ENCODE data around the gene PPFIA2. TPM values are rescaled to one million over a fixed set of nuclear protein-coding genes. Genes with fewer than 3 reads are reported as not detected.
"Not testable (repeated sequence)": the region's sequence is repeated elsewhere in the genome, so short reads cannot be mapped to it uniquely, and the experiment has no call there.

Gene PPFIA2
- total and polyA plus RNA-seq, 10 of the 15 experiments (the other 5 are each of a cell fraction or from before 2014, with no cell fraction given): 0.06 to 0.39 (median 0.18) TPM; not detected in 6

DNA sequence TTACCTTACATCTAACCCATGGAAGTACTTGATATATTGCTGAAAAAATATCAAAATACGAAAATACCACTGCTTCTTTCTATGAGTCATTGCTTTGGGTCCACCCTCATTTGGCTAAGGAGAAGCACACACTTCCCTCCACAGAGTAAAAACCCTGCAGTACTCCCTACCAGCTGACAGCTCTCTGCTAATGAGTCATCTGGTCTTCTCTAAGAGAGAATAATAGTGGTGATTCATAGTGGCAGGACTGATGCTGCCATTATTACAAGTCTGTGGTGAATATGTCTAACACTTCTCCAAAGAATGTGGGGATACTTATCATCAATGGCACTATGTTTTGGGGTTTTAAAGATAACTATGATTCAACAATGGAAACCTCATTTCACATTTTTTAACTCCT is 90.7 kb downstream of the PPFIA2 start (continued):
- TF ChIP-seq, protein P1, sequence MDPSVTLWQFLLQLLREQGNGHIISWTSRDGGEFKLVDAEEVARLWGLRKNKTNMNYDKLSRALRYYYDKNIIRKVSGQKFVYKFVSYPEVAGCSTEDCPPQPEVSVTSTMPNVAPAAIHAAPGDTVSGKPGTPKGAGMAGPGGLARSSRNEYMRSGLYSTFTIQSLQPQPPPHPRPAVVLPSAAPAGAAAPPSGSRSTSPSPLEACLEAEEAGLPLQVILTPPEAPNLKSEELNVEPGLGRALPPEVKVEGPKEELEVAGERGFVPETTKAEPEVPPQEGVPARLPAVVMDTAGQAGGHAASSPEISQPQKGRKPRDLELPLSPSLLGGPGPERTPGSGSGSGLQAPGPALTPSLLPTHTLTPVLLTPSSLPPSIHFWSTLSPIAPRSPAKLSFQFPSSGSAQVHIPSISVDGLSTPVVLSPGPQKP (IDR thresholded peaks at IDR 0.05; ENCODE audit: low read depth, low read length): no peak
- TF ChIP-seq SPI1 (IDR thresholded peaks at IDR 0.05; ENCODE audit: borderline replicate concordance, insufficient read depth, low read depth, low read length): peak; percentile 14; the same call in 1 of the 2 replicates
- TF ChIP-seq, protein P2, sequence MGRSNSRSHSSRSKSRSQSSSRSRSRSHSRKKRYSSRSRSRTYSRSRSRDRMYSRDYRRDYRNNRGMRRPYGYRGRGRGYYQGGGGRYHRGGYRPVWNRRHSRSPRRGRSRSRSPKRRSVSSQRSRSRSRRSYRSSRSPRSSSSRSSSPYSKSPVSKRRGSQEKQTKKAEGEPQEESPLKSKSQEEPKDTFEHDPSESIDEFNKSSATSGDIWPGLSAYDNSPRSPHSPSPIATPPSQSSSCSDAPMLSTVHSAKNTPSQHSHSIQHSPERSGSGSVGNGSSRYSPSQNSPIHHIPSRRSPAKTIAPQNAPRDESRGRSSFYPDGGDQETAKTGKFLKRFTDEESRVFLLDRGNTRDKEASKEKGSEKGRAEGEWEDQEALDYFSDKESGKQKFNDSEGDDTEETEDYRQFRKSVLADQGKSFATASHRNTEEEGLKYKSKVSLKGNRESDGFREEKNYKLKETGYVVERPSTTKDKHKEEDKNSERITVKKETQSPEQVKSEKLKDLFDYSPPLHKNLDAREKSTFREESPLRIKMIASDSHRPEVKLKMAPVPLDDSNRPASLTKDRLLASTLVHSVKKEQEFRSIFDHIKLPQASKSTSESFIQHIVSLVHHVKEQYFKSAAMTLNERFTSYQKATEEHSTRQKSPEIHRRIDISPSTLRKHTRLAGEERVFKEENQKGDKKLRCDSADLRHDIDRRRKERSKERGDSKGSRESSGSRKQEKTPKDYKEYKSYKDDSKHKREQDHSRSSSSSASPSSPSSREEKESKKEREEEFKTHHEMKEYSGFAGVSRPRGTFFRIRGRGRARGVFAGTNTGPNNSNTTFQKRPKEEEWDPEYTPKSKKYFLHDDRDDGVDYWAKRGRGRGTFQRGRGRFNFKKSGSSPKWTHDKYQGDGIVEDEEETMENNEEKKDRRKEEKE (IDR thresholded peaks at IDR 0.05): no peak

DNA sequence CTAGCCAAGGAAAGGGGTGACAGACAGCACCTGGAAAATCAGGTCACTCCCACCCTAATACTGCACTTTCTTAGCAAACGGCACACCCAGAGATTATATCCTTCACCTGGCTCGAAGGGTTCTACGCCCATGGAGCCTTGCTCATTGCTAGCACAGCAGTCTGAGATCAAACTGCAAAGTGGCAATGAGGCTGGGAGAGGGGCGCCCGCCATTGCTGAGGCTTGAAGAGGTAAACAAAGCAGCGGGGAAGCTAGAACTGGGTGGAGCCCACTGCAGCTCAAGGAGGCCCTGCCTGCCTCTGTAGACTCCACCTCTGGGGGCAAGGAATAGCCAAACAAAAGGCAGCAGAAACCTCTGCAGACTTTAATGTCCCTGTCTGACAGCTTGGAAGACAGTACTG is 99.8 kb downstream of the PPFIA2 start:
- FAIRE-seq; DNase-seq (ENCODE audit: low read depth, low spot score); intact Hi-C loops (cut with micrococcal nuclease; ENCODE audit: unreplicated experiment); RAD21 ChIA-PET (ENCODE audit: unreplicated experiment); H3K79me2 ChIP-seq (ENCODE audit: control insufficient read depth, insufficient read depth, low read length); CTCF ChIA-PET; H3K36me3 ChIP-seq (ENCODE audit: control insufficient read depth in 2 of 2, insufficient read depth in 2 of 2, low read length in 1 of 2); H3K4me3 ChIP-seq; ATAC-seq; H2AFZ ChIP-seq (ENCODE audit: control insufficient read depth, low read depth, low read length); BruUV-seq (replicated peaks); H3K4me2 ChIP-seq (ENCODE audit: control insufficient read depth, insufficient read depth); POLR2A ChIA-PET; H3K27me3 ChIP-seq (replicated peaks in 1 of 2; ENCODE audit: control insufficient read depth in 2 of 2, insufficient read depth in 2 of 2, low read length in 1 of 2); H4K20me1 ChIP-seq (ENCODE audit: control insufficient read depth, insufficient read depth); H3K9me3 ChIP-seq (replicated peaks; ENCODE audit: control insufficient read depth, insufficient read depth, low read length); H3K9ac ChIP-seq (ENCODE audit: control insufficient read depth, insufficient read depth, low read length); H3K27ac ChIP-seq (ENCODE audit: control insufficient read depth, insufficient read depth); H3K4me1 ChIP-seq (ENCODE audit: control insufficient read depth, insufficient read depth, low read length): not testable (repeated sequence)
- in situ Hi-C loops (cut with MboI): loop anchor here (10.0 kb wide), 1 partner anchor 665 kb away; no protein-coding TSS in a partner anchor
- 30% methylated on average over 6 of the region's 6 CpGs for WGBS (ENCODE audit: insufficient coverage, insufficient replicate concordance, low lambda C conversion rate, missing lambda C conversion rate)
- SMC1A ChIA-PET (ENCODE audit: uncharacterized antibody, unreplicated experiment): interaction anchor here (1.4 kb wide), 1 partner anchor 11 kb away, joined by 3 read pairs; no protein-coding TSS in a partner anchor

Data from GM12878 (cell line).